Measurements from ENCODE around the gene CEACAM21.

The CEACAM21 gene

DNA sequence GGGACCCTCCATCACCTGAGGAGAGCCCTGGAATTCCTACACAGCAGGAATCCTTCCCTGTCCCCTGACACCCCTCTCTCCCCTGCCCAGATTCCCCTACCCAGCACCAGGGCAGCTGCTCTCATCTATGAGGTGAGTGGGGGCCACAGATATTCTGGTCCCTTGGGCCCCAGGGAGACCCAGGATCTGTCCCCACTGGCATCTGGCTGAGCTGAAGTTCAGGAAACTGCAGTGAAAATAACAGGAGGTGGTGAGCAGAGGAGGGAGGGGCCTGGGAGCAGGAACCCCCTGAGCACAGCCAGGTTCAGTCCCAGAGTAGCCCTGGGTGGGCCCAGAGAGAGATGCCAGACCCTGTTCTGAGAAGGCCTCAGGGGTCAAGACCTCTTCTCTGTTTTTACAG, 10.1 kb downstream of the CEACAM21 start:
- Mint-ChIP-seq H3K36me3 (ENCODE audit: low read depth) (peaks cover 30% of the 10 kb centered on the region), H3K4me3 (no peak overlapping the region), H3K4me1 (no peaks in the 10 kb centered on the region), H3K27me3 (no peaks in the 10 kb centered on the region), H3K9me3 (peaks cover 21% of the 10 kb centered on the region), H3K27ac (no peak overlapping the region)
- DNase-seq (no peak), ATAC-seq (no peak)

DNA sequence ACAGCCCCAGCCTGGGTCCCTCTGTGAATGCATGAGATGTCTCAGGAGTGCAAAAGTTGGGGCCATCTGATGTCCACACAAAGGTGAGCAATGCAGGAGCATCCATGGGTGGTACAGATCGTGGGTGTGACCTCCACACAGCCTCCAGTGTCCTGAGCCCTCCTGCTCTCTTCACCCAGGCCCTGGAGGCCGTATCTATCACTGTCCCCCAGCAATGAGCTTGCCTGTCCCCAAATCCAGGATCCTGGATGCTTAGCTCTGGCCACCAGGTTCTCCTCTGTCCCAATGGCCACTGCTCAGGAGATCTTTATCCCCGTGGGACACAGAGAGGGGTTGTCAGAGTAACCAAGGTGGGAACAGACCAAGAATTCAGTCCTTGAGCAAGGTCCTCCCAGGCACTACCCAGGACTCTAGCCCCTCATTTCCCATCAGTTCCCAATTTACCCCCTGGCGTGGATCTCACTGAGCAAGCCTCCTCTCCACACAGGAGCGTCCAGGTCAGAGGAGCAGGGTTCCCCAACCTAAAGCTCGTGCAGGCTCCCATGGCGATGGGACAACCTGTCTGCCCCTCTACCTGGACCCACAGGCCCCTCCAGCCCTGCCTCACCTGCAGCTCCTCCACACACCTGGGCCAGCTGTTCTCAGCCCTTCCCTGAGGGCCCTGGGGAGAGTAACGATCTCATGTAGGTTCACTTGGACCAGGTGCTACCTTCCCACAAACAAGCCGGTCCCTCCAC, 11.3 kb downstream of the CEACAM21 start:
- H3K4me1 Mint-ChIP-seq = no peaks in the 10 kb centered on the region
- ATAC-seq (no peak), DNase-seq (no peak)
- H3K27me3 Mint-ChIP-seq = peaks cover 2% of the 10 kb centered on the region
- H3K9me3 Mint-ChIP-seq = peaks cover 10% of the 10 kb centered on the region
- H3K27ac Mint-ChIP-seq = no peak overlapping the region
- peaks cover 18% of the 10 kb centered on the region for H3K36me3 Mint-ChIP-seq (ENCODE audit: low read depth)
- no peak overlapping the region for H3K4me3 Mint-ChIP-seq

DNA sequence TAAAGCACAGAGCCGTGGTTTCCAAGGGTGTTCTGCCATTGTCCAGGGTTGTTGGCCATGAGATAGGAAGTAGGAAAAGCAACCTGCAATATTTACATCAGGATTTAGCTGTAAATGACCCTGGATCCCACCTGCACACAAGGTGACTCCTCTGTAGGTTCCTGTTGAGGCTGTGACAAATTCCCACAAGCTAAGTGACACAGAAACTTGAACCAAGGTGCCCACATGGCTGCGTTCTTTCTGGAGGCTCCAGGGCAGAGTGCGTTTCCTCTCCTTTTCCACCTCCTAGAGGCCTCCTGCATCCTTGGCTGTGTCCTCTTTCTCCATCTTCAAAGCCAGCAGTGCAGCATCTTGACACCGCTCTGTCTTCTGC, 11.9 kb downstream of the CEACAM21 start:
- Mint-ChIP-seq H3K4me1 (no peaks in the 10 kb centered on the region), H3K36me3 (ENCODE audit: low read depth) (peaks cover 12% of the 10 kb centered on the region), H3K27me3 (peaks cover 3% of the 10 kb centered on the region), H3K9me3 (peaks cover 7% of the 10 kb centered on the region), H3K27ac (no peak overlapping the region), H3K4me3 (no peak overlapping the region)
- DNase-seq = no peak
- no peak for ATAC-seq

DNA sequence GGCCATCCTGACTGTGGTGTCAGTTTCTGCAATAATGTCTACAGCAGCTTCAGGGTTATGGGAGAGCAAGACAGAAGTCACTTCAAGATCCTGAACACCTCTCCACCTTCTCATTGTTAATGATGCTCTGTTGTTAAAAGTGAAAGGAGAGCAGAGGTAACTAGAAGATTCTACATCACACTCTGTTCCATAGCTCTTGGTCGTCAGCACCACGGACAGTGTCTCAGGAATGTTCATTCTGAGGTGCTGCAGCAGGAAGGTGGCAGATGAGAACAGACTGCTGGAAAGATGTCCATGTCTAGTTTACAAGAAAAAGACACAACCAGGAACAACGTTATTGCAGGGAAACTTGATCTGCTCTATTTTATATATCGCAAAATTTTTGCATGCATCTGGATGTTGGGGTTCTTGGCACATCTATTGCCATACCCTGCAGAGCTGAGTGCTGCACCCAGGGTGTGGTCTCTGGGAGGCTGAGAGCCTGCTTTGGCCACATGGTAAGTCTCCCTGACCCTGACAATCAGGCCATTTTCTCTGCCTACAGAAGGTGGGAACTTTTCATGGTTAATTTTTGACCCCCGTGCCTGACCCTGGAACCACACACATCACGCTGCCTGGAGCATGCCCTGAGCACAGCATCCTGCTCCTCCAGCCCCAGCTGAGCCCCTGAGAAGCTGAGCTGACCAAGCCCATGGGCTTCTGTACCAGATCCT, 12.7 kb downstream of the CEACAM21 start:
- H3K4me3 Mint-ChIP-seq = no peak overlapping the region
- H3K27ac Mint-ChIP-seq = no peak overlapping the region
- ATAC-seq (no peak), DNase-seq (no peak)
- H3K9me3 Mint-ChIP-seq = no peaks in the 10 kb centered on the region
- H3K4me1 Mint-ChIP-seq = no peaks in the 10 kb centered on the region
- peaks cover 4% of the 10 kb centered on the region for H3K36me3 Mint-ChIP-seq (ENCODE audit: low read depth)
- peaks cover 6% of the 10 kb centered on the region for H3K27me3 Mint-ChIP-seq

DNA sequence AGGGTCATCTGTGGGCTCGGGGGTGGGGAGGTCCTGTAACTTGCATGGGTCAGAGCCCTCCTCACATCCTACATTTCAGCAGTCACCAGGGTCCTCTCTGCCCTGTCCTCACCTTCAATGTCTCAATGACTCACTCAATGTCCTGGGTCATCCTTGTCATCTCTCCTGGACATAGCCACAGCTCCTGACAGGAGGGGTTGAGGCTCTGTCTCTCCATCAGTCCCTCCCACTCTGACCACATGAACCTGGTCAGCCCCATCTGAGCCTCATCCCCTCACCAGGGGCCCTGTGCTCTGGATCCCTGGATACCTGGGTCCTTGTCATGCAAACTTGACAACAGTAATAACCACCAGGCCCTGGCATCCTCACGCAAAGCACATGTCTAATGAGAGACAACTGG, 13.4 kb downstream of the CEACAM21 start:
- Mint-ChIP-seq H3K4me1 (no peaks in the 10 kb centered on the region), H3K36me3 (ENCODE audit: low read depth) (peaks cover 1% of the 10 kb centered on the region), H3K4me3 (no peak overlapping the region), H3K27ac (no peak overlapping the region), H3K9me3 (no peaks in the 10 kb centered on the region), H3K27me3 (peaks cover 6% of the 10 kb centered on the region)
- DNase-seq (no peak), ATAC-seq (no peak)

DNA sequence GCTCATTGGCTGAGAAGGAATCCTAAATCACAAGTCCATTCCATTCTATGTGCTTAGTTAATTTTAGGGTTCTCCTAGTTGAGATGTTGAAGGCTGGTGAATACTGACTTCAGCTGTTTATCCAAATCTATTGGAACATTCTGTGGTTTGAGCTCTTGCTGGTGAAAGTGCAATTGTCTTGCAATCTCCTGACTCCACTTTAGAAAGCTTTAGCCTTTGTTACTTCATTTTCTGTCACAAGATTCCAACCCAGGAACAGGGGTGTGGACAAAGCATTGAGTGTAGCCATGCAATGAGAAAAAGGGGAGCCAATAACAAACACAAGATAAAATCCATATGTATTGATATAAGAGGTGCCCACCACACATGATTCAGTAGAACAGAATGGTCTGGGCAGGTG, 15.0 kb downstream of the CEACAM21 start:
- DNase-seq = no peak
- Mint-ChIP-seq H3K36me3 (ENCODE audit: low read depth) (no peaks in the 10 kb centered on the region), H3K9me3 (no peaks in the 10 kb centered on the region), H3K27me3 (peaks cover 12% of the 10 kb centered on the region), H3K4me3 (no peak overlapping the region), H3K27ac (no peak overlapping the region), H3K4me1 (peaks cover 6% of the 10 kb centered on the region)
- no peak for ATAC-seq

DNA sequence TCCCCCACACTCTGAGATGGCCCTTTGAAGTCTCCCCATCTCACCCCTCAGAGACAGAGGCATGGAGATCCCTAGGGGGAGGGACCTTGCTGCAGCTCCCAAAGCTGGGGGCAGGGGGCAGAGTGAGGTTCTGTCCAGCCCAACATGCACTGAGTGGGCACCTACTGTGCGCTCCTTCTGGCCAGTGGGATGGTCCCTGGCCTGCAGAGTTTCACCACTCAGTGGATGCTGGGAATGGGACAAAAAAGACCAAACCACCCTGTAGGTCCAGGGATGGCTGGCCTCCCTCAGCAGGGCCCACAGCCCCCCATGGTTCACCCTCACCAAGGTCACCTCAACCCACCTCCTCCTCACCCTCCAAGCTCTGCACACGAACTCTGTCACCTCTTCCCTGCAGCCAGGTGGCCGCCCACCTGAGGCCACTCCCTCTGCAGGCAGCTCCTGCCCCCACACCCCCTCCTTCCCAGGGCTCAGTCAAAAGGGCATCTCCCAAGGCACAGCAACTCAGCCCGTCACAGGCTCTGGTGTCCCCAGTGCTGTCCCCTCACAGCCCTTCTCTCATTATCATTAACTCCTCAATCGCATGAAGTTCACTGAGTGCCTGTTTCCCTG, 16.1 kb downstream of the CEACAM21 start:
- H3K27me3 Mint-ChIP-seq = peaks cover 14% of the 10 kb centered on the region
- H3K9me3 Mint-ChIP-seq = no peaks in the 10 kb centered on the region
- H3K36me3 Mint-ChIP-seq (ENCODE audit: low read depth) = no peaks in the 10 kb centered on the region
- ATAC-seq = no peak
- peaks cover 6% of the 10 kb centered on the region for H3K4me1 Mint-ChIP-seq
- no peak overlapping the region for H3K27ac Mint-ChIP-seq
- DNase-seq = no peak
- no peak overlapping the region for H3K4me3 Mint-ChIP-seq

DNA sequence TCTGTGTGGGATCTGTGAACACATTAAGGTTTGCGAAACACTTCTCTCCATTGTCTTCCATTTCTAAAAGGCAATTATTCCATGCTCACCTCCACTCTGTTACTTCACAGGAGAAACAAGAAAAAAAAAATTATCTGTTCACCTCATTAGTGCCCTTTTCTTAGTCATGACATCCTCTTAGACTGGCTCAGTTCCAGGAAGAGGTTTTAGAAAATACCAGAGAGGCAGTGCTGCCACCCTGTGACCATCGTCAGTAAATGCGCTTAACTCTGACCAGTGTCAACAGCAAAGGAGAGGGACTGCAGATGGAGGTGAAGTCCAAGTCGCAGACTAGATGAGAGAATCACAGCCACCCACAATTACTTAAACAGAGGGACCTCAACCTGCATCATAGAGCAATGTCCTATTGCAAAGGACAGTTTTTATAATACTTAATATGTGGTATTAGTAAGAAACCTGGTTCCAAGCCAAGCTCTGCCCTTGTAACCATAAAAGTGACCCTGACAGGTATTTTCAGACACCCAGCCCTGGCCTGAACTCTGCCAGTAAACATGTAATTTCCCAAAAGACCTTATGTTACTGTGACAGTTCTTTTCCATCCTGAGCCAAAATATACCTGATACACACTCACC, 19.4 kb downstream of the CEACAM21 start:
- Mint-ChIP-seq H3K27ac (no peak overlapping the region), H3K36me3 (ENCODE audit: low read depth) (no peaks in the 10 kb centered on the region), H3K4me1 (peaks cover 9% of the 10 kb centered on the region), H3K9me3 (no peaks in the 10 kb centered on the region), H3K4me3 (no peak overlapping the region), H3K27me3 (peaks cover 20% of the 10 kb centered on the region)
- DNase-seq (peak; percentile 65), ATAC-seq (peak; percentile 88)

DNA sequence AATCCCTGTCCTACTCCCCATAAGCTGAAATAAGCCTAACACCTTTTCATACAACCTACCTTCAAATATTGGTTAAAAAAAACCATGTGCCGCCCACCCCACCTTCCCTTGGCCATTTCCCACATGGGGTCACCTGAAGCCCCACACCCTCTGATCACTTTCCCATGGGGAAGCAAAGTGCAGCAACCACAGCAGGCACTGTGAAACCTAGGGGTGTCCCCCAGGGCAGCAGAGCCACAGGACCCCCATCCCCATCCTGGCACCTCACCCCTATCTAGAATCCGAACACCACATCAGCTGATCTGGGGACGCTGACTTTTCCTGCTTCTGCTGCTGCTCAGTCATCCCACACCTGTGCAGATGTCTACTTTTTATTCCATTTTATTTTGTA, 19.9 kb downstream of the CEACAM21 start:
- H3K4me1 Mint-ChIP-seq = peaks cover 9% of the 10 kb centered on the region
- H3K27ac Mint-ChIP-seq = no peak overlapping the region
- H3K36me3 Mint-ChIP-seq (ENCODE audit: low read depth) = no peaks in the 10 kb centered on the region
- no peak overlapping the region for H3K4me3 Mint-ChIP-seq
- H3K9me3 Mint-ChIP-seq = no peaks in the 10 kb centered on the region
- ATAC-seq (no peak), DNase-seq (no peak)
- peaks cover 23% of the 10 kb centered on the region for H3K27me3 Mint-ChIP-seq

DNA sequence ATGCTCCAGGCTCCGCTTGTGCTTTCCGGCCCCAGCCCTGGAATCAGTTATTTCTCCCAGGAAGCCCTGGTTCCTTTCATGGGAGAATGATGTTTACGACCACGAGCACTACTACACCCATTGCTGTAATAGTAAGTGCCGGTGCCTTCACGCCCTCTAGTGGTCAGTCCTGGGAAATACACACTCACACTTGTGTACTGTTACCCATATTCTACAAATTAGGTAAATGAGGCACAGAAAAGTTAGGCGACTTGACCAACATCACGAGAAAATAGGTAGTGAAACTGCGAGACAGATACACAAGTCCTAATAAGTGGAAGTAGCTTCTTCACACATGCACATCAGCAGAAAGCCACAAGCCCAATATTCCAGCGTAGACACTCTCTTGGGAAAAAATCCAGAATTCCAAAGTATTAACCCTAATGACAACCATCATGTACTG, 21.7 kb downstream of the CEACAM21 start:
- H3K27me3 Mint-ChIP-seq = peaks cover 24% of the 10 kb centered on the region

DNA sequence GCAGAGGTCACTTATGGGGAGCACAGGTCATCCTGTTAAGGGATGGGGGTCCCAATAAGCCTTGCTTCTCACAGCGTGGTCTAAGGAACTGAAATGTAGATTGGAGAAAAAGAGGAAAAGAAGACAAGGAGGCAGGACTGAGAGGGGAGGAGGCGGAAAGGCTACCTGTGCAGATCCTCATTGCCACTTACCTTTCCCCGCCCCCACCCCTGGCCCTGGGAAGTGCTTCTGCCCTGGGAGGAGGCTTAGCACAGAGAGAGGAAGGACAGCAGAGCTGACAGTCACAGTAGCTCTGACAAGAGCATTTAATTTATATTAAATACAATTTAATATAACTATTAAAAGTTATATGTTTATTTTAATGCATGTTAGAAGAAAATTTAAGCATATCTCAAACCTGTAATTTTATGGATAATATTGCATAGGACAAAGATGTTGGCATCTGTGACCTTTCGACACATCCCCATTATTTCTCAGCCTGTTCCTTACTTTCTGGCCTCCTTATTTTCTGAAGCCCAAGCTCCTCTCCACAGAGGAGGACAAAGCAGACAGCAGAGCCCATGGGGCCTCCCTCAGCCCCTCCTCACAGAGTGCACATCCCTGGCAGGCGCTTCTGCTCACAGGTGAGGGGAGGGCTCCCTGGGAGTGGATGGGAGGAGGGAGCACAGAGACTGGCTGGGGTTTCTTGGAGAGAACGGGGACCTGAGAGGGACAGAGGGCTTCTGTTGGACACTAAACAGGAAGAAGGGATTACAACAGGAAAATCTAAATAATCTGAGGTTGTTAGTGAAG, 23.4 kb downstream of the CEACAM21 start:
- H3K9me3 Mint-ChIP-seq = no peaks in the 10 kb centered on the region
- no peak for ATAC-seq
- no peaks in the 10 kb centered on the region for H3K36me3 Mint-ChIP-seq (ENCODE audit: low read depth)
- H3K27ac Mint-ChIP-seq = no peak overlapping the region
- H3K27me3 Mint-ChIP-seq = peaks cover 20% of the 10 kb centered on the region
- no peak for DNase-seq
- no peak overlapping the region for H3K4me3 Mint-ChIP-seq
- H3K4me1 Mint-ChIP-seq = peaks cover 9% of the 10 kb centered on the region

More for the DNA sequence above, 21.7 kb downstream of the CEACAM21 start:
- H3K9me3 Mint-ChIP-seq = no peaks in the 10 kb centered on the region
- DNase-seq = peak; percentile 74
- no peaks in the 10 kb centered on the region for H3K36me3 Mint-ChIP-seq (ENCODE audit: low read depth)
- ATAC-seq = peak; percentile 80
- no peak overlapping the region for H3K4me3 Mint-ChIP-seq
- H3K27ac Mint-ChIP-seq = peak overlapping the region; percentile 22
- peaks cover 9% of the 10 kb centered on the region for H3K4me1 Mint-ChIP-seq

DNA sequence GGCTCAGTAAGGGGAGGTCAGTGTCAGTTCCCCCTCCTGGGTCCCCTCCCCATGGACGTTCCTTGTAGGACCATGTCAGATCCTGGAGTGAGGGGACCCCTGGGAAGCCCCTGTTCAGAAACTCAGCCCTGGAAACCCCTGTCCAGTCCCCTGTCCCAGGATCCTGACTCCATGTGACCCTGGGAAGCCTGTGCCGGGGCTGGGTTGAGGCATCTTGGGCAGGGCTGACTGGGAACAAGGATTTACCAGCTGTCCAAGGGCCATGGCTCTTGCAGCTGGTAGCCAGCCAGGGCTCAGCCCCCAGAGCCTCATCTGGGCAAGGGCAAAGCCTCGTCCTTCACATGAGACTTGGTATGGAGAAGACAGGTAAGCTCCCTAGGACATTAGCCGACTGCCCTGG, 25.8 kb downstream of the CEACAM21 start:
- DNase-seq (no peak), ATAC-seq (no peak)
- no peak overlapping the region for H3K4me3 Mint-ChIP-seq
- no peak overlapping the region for H3K27ac Mint-ChIP-seq
- H3K9me3 Mint-ChIP-seq = no peaks in the 10 kb centered on the region
- no peaks in the 10 kb centered on the region for H3K36me3 Mint-ChIP-seq (ENCODE audit: low read depth)
- peaks cover 3% of the 10 kb centered on the region for H3K4me1 Mint-ChIP-seq
- peaks cover 12% of the 10 kb centered on the region for H3K27me3 Mint-ChIP-seq

DNA sequence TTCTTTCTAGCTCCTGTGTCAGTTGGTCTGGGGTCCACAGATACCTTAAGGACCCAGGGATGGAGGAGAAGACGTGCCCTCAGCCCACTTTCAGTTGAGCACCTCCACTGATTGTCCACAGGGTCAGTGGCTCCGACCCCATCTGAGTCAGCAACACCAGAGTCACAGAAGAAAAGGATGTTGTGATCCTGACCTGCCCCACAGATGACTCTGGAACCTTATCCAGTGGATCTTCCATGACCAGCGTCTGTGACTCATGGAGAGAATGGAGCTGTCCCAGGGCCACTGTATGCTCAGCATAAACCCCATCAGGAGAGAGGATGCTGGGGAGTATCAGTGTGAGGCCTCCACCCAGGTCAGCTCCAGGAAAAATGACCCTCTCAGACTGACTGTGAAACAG, 28.9 kb downstream of the CEACAM21 start:
- no peak for DNase-seq
- Mint-ChIP-seq H3K4me3 (no peak overlapping the region), H3K27ac (no peak overlapping the region), H3K27me3 (peaks cover 9% of the 10 kb centered on the region), H3K36me3 (ENCODE audit: low read depth) (no peaks in the 10 kb centered on the region), H3K9me3 (peaks cover 2% of the 10 kb centered on the region), H3K4me1 (no peaks in the 10 kb centered on the region)
- ATAC-seq = no peak

DNA sequence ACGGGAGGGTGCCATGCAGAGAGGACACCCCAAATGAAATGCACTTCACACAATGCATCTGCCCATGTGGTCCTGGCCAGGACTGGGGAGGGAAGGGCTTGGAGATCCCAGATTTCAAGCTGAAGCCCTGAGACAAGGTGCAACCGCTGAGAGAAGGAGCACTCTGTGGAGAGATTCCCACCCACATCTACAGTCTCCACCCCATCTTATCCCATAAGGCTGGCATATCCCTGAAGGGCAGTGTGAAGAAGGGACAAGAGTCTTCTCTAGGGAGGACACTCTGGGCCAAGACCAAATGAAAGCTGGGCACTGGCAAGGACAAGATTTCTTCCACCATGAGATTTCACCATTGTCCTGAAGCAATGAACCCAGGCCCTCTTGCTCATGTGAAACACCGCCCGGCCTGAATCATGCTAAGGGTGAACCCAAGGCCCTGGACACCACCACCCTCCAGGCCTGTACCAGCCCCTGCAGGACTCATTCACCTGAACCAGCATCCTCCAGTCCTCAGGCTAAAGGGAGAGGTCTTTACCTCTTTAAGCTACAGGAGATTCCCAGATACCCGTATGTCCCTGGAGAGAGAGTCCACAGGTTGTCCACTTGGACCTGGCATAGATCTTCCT, 30.4 kb downstream of the CEACAM21 start:
- peaks cover 6% of the 10 kb centered on the region for H3K27me3 Mint-ChIP-seq
- peaks cover 1% of the 10 kb centered on the region for H3K4me1 Mint-ChIP-seq
- peaks cover 3% of the 10 kb centered on the region for H3K9me3 Mint-ChIP-seq
- no peaks in the 10 kb centered on the region for H3K36me3 Mint-ChIP-seq (ENCODE audit: low read depth)
- no peak for DNase-seq
- ATAC-seq = no peak
- no peak overlapping the region for H3K4me3 Mint-ChIP-seq
- H3K27ac Mint-ChIP-seq = no peak overlapping the region
